ELF-1 (cell line): ENCODE results near the gene GRHL1.

Experiments
- DNase-seq: peaks from one replicate; pipeline ENCODE4 v3.0.0-alpha.2; 2016; ENCODE audit warnings: low read depth, low spot score

GRHL1 gene

DNA sequence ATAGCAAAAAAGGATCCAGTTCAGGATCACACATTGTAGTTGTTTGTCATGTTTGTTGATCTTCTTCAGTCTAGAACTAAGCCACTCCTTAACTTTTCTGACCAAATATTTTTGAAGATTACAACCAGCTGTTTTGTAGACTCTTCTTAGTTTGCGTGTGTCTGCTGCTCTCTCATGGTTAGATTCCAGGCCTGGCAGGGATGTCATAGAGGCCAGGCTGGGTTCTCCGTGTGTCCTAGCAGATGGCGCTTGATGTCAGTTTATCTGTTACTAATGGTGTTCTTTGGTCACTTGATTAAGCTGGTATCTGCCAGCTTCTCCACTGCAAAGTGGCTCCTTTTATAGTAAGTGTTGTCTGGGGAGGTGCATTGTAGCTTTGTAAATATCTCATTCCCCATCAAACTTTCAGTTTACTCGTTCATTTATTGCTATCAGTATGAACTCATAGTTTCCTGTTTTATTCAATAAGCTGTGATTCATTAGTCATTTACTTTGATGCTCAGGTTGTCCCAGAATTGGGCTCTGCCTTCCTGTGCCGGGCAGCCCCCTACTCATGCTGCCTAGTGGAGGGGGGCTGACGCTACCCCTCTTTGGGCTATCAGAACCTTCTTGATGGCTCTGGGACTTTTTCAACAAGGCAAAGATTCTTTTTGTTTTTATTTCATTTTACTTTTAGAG lies 42.1 kb downstream of the GRHL1 start:
- DNase-seq, result no peak

DNA sequence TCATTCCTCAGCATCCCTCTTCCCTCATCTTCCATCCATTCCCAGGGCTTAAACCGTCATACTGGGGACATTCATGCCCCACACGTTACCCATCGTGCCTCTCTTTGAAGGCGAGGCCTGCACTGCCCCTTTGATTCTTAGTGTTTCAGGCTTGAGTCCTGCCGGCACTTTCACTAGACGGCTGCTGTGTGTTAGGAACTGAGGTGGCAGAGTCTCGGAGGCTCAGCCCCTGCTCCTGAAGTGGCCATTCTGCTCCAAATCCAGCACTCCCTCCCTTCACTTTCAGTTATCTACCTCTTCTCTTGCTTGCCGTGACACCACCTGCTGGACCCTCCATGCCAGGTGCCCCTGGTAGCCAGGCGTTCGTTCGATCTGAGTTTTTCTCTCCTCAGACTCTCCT lies 43.0 kb downstream of the GRHL1 start:
- no peak for DNase-seq

DNA sequence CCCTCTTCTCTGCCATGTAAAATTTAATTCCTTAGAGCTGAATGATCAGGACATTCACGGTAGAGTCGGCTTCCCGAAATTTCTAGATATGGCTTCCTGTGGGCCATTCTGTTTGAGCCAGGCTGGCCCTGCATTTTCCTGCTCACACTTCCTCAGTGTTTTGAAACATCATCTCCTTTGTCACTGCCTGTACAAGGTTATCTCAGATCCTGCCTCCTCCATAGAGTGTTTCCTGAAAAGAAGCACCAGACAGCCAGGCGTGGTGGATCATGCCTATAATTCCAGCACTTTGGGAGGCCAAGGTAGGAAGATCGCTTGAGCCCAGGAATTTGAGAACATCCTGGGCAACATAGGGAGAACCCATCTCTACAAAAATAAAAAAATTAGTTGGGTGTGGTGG lies 43.6 kb downstream of the GRHL1 start:
- DNase-seq, result no peak

DNA sequence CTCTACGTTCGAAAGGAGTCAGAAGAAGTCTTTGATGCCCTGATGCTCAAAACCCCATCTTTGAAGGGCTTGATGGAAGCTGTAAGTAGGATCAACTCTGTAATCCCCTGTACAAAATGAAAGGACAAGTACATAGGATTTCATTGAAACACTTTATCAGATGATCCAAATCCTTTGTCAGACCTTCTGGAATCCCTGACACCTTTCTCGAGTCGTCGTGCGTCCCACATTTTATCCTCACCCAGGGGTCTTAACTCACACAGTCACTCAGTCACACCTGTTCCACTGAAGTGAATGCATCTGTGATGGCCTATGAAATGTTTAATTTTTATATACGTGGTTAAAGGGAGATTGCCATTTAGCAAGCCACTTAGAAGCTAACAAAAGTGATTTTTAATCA lies 44.8 kb downstream of the GRHL1 start:
- DNase-seq, result no peak

DNA sequence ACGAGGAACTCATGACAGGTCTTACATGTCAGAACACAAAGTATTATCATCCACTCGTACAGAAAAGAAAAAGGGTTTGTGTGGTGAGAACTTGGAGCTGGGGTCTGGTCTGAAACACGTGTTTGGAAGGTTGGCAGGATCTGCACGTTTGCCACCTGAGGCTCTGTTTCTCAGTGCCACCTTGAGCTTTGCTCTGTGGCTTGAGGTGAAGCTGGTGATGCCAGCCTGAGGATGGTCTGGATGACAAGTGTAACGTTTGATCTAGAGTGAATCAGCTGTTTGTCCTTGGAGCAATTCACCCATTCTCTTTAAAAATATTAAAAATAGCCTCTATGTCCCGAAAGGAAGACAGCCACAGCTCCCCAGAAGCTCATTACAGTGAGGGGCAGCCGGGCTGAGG lies 46.4 kb downstream of the GRHL1 start:
- DNase-seq, result no peak

DNA sequence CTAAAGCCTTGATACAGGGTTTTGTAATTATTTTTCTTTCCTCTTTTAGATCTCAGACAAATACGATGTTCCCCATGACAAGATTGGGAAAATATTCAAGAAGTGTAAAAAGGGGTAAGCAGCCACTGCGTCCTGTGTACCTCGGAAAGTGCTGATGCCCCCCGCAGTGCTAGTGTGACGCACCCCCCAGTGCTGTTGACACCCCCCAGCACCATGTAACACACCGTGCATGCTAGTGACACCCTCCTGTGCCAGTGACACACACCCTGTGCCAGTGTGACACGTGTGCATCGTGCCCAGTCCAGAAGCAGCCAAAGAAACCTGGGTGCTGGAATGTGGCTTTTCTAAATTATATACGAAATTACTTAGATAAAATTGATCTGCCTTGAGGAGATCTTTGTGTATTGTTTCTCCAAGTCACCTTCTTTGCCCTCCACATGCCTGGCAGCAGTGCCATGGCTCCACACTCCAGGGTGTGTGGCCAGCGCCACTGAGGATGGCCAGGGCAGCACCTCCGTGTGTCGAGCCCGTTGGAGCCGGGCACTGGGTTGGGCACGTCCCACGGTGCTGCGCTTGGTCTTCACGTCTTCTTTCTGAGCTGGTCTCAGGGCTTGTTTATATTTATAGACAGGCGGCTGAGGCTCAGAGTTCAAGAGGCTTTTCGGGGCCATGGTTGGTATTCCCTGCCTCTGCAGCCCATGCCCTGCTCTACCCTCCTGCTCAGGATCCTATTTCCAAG lies 47.6 kb downstream of the GRHL1 start:
- no peak for DNase-seq

DNA sequence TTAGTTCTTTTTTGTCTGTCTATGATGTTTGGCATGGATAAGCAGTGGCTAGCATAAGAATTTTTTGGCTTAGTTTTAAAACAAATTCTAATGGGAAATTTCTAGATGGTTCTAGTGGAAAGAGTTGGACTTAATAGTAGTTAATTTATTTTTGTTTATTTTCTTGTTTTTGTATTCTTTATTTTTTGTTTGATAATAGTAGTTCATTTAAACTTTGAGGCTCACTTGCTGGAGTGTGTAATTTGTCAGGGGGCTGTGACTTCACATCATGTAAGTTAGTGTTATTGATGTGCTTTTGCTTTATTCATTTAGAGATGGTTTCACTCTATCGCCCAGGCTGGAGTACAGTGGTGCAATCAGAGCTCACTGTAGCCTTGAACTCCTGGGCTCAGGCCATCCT lies 48.2 kb downstream of the GRHL1 start:
- no peak for DNase-seq

DNA sequence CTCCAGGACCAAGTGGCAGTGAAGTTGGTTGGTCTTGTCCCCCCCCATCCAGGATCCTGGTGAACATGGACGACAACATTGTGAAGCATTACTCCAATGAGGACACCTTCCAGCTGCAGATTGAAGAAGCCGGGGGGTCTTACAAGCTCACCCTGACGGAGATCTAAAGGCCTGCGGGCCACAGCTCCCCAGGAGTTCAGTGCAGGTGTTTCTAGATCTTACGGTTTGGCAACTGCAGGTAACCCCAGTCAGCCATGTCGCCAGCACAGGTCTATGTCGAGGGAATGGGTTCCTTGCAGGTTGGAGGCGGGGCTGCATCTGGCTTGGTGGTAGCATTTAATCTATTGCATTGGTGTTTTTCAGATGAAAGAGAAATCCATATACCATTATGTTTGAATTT lies 49.0 kb downstream of the GRHL1 start:
- no peak for DNase-seq

DNA sequence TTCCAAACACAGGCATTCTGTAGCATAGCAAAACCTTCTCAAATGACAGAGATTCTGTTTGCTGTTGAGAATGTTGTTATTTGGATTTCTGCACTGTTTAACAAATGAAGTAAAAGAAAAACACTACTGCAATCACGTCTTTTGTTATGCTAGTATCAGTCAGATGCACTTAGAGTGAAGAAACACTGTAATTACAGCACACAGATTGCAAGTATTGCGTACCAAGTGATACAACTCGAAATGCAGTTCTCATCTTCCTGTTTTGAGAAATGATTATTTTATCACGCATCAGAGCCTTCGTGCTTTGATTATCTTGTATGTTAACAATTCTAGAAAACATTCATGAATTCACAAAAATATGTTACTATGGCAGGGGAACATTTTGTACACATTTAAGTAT lies 50.1 kb downstream of the GRHL1 start:
- DNase-seq, result no peak

DNA sequence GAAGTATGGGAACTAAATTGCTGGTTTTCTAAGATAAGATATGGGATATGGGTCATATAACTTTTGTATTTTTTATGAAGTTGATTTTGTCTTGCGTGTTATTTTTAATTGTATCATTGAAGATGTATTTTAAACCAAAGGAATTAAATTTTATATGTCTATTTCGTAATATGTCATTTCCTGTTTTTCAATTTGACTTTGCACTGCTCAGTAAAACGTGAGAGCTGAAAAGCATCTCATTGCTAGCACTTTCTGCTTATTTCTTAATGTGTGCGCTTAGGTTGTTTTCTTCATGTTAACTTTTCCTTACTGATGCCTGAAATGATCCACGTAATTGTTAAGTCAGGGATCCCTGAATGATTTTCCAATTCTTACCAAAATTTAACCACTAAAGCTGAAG lies 50.6 kb downstream of the GRHL1 start:
- no peak for DNase-seq

DNA sequence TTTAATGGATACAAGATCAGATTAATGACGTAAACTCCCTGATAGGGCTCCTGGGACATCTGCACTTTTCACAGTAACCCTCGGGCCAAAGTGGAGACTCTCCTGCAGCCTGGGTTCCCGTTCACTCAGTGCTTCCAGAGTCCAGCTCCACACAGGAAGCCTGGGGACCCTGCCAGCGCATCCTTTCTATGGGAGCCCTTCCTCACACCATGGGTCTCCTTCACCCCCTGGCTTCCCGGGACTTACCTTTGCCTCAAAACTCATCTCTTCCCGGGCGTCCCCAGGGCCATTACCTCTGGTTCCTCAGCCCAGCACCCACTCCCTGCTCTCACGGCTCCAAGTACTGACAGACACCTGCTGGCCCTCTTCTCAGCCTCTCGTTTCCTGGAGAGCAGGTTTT lies 51.2 kb downstream of the GRHL1 start:
- DNase-seq, result no peak

DNA sequence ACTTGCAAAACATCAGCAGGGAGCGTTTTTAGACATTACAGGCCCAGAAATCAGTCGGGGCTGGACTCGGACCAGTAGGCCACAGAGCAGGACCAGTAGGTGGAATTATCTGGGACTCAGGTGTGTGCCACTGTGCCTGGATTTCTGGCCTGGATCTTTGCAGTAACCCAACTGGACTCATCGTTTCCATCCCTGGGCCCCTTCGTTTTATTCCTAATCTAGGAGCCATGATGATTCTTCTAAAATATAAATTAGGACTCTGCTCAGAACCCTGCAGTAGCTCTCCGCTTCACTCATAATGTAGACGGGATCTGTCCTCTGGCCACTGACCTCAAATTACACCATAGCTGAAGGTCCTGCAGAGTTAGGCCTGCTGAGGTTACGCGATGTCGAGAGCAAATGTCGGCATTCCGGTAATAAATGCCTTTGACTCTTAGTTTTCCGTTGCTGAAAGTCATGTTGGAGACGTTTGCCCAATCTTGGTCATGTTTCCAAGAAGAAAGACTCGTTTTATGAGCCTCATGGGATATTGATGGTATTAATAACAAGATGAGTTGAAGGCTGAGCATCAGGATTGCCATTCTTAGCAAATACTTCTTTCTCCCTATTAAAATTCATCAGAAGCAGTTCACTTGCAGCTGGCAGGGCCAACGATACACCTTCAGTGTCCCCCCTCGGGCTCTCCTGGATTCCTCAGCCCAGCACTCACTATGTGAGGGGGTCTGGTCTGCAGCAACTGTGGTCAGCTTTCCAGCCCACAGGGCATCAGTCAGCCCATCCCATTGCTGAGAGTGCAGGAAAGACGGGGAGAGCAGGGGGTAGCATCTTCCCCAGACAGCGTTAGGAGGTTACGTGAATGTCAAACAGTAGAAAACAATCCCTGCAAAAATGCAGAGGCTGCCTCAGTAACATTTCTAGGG lies 52.0 kb downstream of the GRHL1 start:
- DNase-seq, result no peak

DNA sequence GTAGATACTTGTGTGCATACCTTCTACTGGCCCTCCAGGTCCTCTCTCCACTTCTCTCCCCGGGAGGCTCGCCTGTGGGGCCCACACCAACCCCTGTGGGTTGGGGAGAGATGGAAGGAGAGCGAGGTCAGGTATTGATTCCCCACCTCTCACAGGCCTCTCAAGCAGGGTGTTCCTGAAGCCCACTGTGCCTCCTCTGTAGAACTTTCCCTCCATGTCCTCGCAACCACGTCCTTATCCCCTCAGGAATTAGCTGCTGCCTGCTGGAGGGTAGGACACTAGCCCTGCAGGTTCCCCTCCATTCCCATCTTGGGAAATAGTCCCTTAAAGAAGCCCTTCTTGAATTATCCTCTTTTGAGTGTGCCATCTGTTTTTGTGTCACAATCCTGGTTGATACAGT lies 52.9 kb downstream of the GRHL1 start:
- DNase-seq, result no peak

DNA sequence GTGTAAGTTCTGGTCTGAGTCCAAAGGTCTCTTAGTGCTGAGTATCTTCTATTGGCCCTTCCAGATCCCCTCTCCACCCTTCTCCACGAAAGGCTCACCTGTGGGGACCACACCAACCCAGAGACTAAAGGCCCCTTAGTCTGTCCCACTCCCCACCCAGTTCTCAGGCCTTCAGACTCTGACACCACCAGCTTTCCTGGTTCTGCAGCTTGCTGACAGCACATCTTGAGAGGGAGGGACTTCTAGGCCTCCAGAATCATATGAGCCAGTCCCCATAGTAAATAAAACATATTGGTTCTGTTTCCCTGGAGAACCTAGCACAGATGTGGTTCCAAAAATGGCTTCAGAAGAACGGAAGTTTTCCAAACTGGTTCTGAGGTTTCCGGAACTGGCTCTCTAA lies 53.3 kb downstream of the GRHL1 start:
- no peak for DNase-seq

DNA sequence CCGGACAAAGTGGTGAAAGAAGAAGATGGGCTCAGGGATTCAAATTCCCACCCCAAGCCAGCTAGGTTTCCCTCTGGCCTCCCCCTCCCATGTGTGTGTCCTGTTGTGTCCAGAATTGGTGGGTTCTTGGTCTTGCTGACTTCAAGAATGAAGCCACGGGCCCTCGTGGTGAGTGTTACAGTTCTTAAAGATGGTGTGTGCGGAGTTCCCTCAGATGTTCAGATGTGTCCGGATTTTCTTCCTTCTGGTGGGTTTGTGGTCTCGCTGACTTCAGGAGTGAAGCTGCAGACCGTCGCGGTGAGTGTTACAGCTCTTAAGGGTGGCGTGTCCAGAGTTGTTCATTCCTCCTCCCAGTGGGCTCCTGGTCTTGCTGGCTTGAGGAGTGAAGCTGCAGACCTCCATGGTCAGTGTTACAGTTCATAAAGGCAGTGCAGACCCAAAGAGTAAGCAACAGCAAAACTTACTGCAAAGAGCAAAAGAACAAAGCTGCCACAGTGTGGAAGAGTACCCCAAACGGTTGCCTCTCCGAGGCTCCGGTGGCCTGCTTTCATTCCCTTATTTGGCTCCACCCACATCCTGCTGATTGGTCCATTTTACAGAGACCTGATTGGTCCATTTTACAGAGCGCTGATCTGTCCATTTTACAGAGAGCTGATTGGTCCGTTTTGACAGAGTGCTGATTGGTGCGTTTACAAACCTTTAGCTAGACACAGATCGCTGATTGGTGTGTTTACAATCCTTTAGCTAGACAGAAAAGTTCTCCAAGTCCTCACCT lies 54.2 kb downstream of the GRHL1 start:
- no peak for DNase-seq

DNA sequence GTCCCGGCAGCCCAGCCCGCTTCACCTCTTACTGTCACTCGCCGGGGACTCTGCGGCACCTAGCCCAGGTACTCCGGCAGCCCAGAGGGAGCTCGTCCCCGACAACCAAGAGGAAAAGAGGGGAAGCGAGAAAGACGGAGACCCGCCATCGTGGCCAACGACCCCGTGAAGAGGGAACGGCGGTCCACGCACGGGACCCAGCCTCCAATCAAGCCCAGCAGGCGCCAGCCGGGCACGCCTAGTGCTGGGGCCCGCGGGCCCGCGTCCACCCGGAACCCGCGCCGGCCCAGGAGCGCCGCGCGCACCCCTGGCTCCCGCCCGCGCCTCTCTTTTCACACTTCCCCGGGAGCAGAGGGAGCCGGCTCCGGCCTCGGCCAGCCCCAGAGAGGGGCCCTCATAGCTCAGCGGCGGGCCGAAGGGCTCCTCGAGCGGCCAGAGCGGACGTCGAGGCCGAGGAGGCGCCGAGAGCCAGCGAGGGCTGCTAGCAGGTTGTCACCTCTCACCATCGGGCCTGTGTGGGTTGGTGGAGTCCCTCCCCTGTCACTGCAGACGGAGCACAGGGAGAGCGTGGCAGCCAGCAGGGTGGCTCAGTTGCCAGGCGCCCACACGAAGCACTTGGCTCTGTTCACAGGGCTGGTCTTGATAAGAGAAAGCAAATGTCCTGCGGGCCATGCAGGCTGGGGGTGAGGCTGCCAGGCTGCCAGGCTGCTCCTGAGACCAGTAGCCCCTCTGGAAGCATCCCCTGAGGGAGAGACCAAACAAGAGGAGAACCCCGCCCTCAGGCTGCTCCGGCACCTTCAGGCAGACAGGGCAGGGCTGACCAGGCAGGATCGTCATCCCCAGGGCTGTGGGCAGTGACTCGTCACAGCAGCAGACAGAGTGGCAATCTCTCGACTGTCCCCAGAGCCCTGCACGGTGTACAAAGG lies 55.0 kb downstream of the GRHL1 start:
- DNase-seq, result peak; percentile 30

DNA sequence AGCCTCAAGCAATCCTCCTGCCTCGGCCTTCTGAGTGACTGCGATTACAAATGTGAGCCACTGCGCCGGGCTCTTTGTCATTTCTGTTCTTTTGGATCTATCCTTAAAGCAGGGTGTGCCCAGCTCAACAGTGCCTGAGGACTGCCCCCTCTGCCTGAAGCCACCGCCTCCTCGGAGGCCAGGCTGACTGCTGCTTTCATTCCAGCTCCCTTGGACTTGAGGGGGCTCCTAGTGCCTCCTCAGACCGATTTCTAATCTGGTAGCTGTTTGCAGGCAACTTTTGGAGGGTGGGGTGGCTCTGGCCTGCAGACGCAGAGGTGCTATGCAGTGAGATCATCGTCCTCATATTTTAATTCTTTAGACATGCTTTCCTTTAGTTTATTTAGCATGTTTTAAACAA lies 55.9 kb downstream of the GRHL1 start:
- DNase-seq, result peak; percentile 20

DNA sequence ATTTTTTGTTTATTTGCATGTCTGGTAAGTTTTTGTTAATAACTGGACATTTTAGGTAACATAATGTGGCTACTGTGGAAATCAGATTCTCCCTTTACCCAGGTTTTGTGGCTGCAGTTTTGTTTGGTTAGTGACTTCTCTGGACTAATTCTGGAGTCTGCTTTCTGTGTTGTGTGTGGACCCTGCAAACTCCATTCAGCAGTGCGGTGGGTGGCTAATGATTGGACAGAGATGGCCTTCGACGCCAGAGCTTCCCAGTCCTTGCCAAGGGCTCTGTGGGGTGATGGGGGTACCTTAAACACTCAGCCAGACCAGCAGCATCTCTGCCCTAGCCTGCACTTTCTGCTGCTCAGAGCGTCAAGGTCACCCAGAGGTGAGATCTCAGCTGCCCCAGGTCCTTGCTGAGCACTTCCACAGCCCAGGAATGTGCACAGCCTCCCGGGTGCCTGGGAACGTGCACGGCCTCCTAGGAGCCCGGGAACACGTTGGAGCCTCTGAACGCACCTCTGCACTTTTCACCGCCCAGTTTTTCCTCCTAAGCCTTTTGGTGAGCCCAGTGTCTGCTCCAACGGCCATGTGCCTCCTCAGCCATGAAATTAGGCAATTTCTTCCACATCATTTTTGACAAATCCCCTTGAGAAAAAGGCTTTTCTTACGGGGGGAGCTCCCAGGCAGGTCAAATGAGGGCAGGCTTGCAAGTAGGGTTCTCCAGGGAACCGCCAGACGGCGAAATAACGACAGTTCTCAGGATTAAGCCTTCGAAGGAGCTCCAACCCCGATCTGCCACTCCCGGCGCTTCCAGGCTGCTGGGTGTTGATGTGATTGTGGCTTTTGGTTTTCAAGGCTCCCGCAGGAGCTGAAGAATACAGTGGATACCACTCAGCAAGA lies 56.7 kb downstream of the GRHL1 start:
- no peak for DNase-seq

DNA sequence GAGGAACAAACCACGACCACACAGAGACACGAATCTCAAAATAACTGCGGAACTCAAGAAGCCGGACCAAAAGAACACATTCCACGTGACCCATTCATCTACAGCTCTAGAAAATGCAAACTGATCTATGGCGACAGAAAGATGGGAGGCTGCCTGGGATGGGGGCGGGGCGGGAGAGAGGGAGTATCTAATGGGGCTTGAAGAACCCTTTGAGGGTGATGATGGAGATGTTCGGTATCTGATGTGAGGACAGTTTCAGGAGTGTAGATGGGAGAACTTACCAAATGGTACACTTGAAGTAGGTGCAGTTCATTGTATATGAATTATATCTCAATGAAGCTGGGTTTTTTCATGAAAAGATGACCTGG lies 57.3 kb downstream of the GRHL1 start:
- no peak for DNase-seq
